Hepatocyte (in vitro differentiated cells): ENCODE measurements around the gene CELSR3.

ENCODE experiments used
- CTCF ChIP-seq: fragments of 200-600 bp; sonication (generic); IDR thresholded peaks from 2 replicates; pipeline ENCODE4 v1.5.1; 2016; ENCODE audit warnings: antibody characterized with exemption, mild to moderate bottlenecking; ENCODE audit not compliant: poor library complexity
- EZH2 ChIP-seq: fragments of 200-600 bp; sonication (generic); IDR thresholded peaks from 2 replicates; pipeline ENCODE4 v1.6.1; 2016; ENCODE audit warnings: antibody characterized with exemption, mild to moderate bottlenecking, borderline replicate concordance

GRCh38 chr3:48596157-48596556 lies 66.5 kb downstream of the CELSR3 start:
- TF ChIP-seq CTCF (no peak), EZH2 (no peak)
